GM10266 (cell line): Measurements from ENCODE around the gene ANAPC10.

ENCODE experiments used
- DNase-seq: peaks from one replicate; pipeline ENCODE4 v3.0.0; 2012; ENCODE audit errors: extremely low spot score
- CTCF ChIP-seq: IDR thresholded peaks from 2 replicates; pipeline ENCODE4 v1.5.1; 2012; ENCODE audit warnings: mild to moderate bottlenecking, low read depth; ENCODE audit not compliant: control insufficient read depth, insufficient read depth; ENCODE audit errors: missing control alignments

Gene ANAPC10

GRCh38 chr4:144970597-144970996 lies 127.4 kb downstream of the ANAPC10 start:
- DNase-seq, result no peak
- TF ChIP-seq CTCF, result no peak

- TF ChIP-seq CTCF, result no peak
- no peak for DNase-seq
These were observed 128.2 kb downstream of the ANAPC10 start for GRCh38 chr4:144969821-144970220.

GRCh38 chr4:144968606-144969005 lies 129.4 kb downstream of the ANAPC10 start:
- DNase-seq, result no peak
- TF ChIP-seq CTCF, result no peak

- no peak for DNase-seq
- TF ChIP-seq CTCF, result no peak
These were observed 130.8 kb downstream of the ANAPC10 start for GRCh38 chr4:144967161-144967560.

GRCh38 chr4:144962300-144962699 lies 135.7 kb downstream of the ANAPC10 start:
- no peak for TF ChIP-seq CTCF
- DNase-seq, result no peak

GRCh38 chr4:144955104-144955503 lies 142.9 kb downstream of the ANAPC10 start:
- no peak for DNase-seq
- no peak for TF ChIP-seq CTCF

GRCh38 chr4:144954230-144954629 lies 143.8 kb downstream of the ANAPC10 start:
- no peak for DNase-seq
- TF ChIP-seq CTCF, result no peak
